PFSK-1 (cell line): ENCODE measurements around the gene RPAP3.

Experiments
- FOXP2 ChIP-seq: optimal IDR thresholded peaks from 2 replicates; pipeline ENCODE3; 2011; ENCODE audit warnings: borderline replicate concordance, control low read depth, inconsistent platforms; ENCODE audit not compliant: insufficient read depth; ENCODE audit errors: extremely low read length, extremely low read depth
- POLR2AphosphoS5 ChIP-seq: IDR thresholded peaks from 2 replicates; pipeline ENCODE4 v1.6.1; 2012; ENCODE audit warnings: low read depth, mild to moderate bottlenecking, control low read depth, low read length, moderate library complexity
- TAF1 ChIP-seq: IDR thresholded peaks from 2 replicates; pipeline ENCODE4 v1.6.1; 2012; ENCODE audit warnings: low read length, control low read depth, borderline replicate concordance; ENCODE audit not compliant: insufficient read depth

DNA sequence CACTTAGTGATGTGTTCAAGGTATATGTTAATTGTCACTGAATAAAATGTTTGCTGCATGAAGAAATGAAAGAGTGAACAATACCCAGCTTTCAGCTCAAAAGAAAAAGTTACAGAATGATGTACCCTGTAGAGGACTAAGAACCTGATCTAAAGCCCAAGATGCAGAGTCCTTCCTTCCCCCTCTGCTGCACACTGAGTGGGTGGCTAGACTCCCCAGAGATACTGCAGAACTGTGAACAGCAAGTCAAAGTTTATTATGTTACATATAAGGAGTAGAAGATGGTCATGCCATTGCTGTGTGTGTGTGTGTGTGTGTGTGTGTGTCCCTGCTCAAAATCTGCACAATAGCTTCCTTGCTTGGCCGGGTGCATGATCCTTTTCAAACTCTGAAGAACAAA, 83.9 kb downstream of the RPAP3 start:
- no peak for TF ChIP-seq POLR2AphosphoS5
- TF ChIP-seq TAF1 = no peak
- TF ChIP-seq FOXP2 = no peak
